ENCODE data around the gene CSF2RB. TPM values are rescaled to one million over a fixed set of nuclear protein-coding genes. Genes with fewer than 3 reads are reported as not detected.

Gene CSF2RB
- total RNA-seq, 1 experiment from 2014 or later, result 0.07 TPM

GRCh38 chr22:36964106-36964505, 50.7 kb downstream of the CSF2RB start:
- H3K36me3 Mint-ChIP-seq, result no peaks in the 10 kb centered on the region
- ATAC-seq, result peak; percentile 68
- TF ChIP-seq ZNF219 (CRISPR knock-in tag; IDR thresholded peaks at IDR 0.05; ENCODE audit: borderline replicate concordance) (no peak), ESRRA (CRISPR knock-in tag; IDR thresholded peaks at IDR 0.05; ENCODE audit: borderline replicate concordance) (no peak), CDX4 (CRISPR knock-in tag; IDR thresholded peaks at IDR 0.05; ENCODE audit: borderline replicate concordance) (no peak)
- H3K27ac Mint-ChIP-seq, result no peak overlapping the region; the same call in 1 of the 2 replicates
- H3K4me1 Mint-ChIP-seq, result peaks cover 30% of the 10 kb centered on the region
- POLR2A ChIA-PET, result no interaction called here
- H3K4me3 Mint-ChIP-seq, result no peak overlapping the region
- H3K9me3 Mint-ChIP-seq, result peaks cover 12% of the 10 kb centered on the region
- DNase-seq (ENCODE audit: low spot score), result no peak
- CTCF ChIA-PET, result interaction anchor here (0.8 to 3.6 kb wide), 5 partner anchors 13 to 295 kb away, joined by 3 to 41 read pairs (median 4); no protein-coding TSS in a partner anchor
- H3K27me3 Mint-ChIP-seq (ENCODE audit: low read depth), result peaks cover 19% of the 10 kb centered on the region

GRCh38 chr22:36965696-36966095, 52.3 kb downstream of the CSF2RB start:
- Mint-ChIP-seq H3K4me1 (peaks cover 30% of the 10 kb centered on the region), H3K27ac (no peak overlapping the region), H3K27me3 (ENCODE audit: low read depth) (peaks cover 12% of the 10 kb centered on the region), H3K36me3 (no peaks in the 10 kb centered on the region), H3K9me3 (peaks cover 9% of the 10 kb centered on the region; the same call in 1 of the 2 replicates), H3K4me3 (no peak overlapping the region)
- TF ChIP-seq USF1 (CRISPR knock-in tag; IDR thresholded peaks at IDR 0.05) (no peak), FOXP1 (CRISPR knock-in tag; IDR thresholded peaks at IDR 0.05; ENCODE audit: borderline replicate concordance) (no peak), ETV6 (CRISPR knock-in tag; IDR thresholded peaks at IDR 0.05) (no peak), SMAD4 (CRISPR knock-in tag; IDR thresholded peaks at IDR 0.05) (no peak)
- ChIA-PET CTCF (interaction anchor here (3.6 kb wide), 1 partner anchor 11 kb away, joined by 41 read pairs; no protein-coding TSS in a partner anchor), POLR2A (no interaction called here)
- ATAC-seq (no peak), DNase-seq (ENCODE audit: low spot score) (no peak)

- no peak overlapping the region for H3K27ac Mint-ChIP-seq
- POLR2A ChIA-PET, result no interaction called here
- DNase-seq (ENCODE audit: low spot score) (no peak), ATAC-seq (no peak)
- peaks cover 18% of the 10 kb centered on the region for H3K4me1 Mint-ChIP-seq
- no peaks in the 10 kb centered on the region for H3K36me3 Mint-ChIP-seq
- H3K9me3 Mint-ChIP-seq, result peaks cover 9% of the 10 kb centered on the region; the same call in 1 of the 2 replicates
- TF ChIP-seq FOXJ3 (CRISPR knock-in tag; IDR thresholded peaks at IDR 0.05; ENCODE audit: borderline replicate concordance) (no peak), PRDM15 (CRISPR knock-in tag; IDR thresholded peaks at IDR 0.05) (no peak), ZSCAN18 (CRISPR knock-in tag; IDR thresholded peaks at IDR 0.05) (no peak), CREM (CRISPR knock-in tag; IDR thresholded peaks at IDR 0.05) (no peak), ELF4 (CRISPR knock-in tag; IDR thresholded peaks at IDR 0.05; ENCODE audit: low read depth) (no peak), FOXK1 (CRISPR knock-in tag; IDR thresholded peaks at IDR 0.05) (no peak), JUN (CRISPR knock-in tag; IDR thresholded peaks at IDR 0.05) (no peak), GABPB1 (CRISPR knock-in tag; IDR thresholded peaks at IDR 0.05) (no peak), KAT7 (CRISPR knock-in tag; IDR thresholded peaks at IDR 0.05; ENCODE audit: borderline replicate concordance) (no peak), NR2C2 (CRISPR knock-in tag; IDR thresholded peaks at IDR 0.05) (no peak), NR3C1 (CRISPR knock-in tag; conservative IDR thresholded peaks at IDR 0.05; ENCODE audit: low read depth) (no peak), E2F1 (CRISPR knock-in tag; IDR thresholded peaks at IDR 0.05) (no peak), ZNF425 (CRISPR knock-in tag; conservative IDR thresholded peaks at IDR 0.05) (no peak)
- no peak overlapping the region for H3K4me3 Mint-ChIP-seq
- CTCF ChIA-PET, result interaction anchor here (3.2 kb wide), 1 partner anchor 11 kb away, joined by 34 read pairs; no protein-coding TSS in a partner anchor
- H3K27me3 Mint-ChIP-seq (ENCODE audit: low read depth), result peaks cover 5% of the 10 kb centered on the region; the same call in 1 of the 2 replicates
Measured at GRCh38 chr22:36966851-36967540, 53.6 kb downstream of the CSF2RB start.
